Activated T-cell treated with anti-CD3 and anti-CD28 coated beads, Interleukin-2, amount 50 U/mL, for 72 hours (primary cell): ENCODE results near the gene NUP93. TPM values are rescaled to one million over a fixed set of nuclear protein-coding genes. Genes with fewer than 3 reads are reported as not detected.
A peak's percentile ranks its signal among the peaks of the same experiment; 100 is the strongest.
"Not testable (repeated sequence)": the region's sequence is repeated elsewhere in the genome, so short reads cannot be mapped to it uniquely, and the experiment has no call there.

Experiments
- ATAC-seq, 2 donors: fragments of 150-1000 bp; cut with Tn5 transposase; replicated peaks in 1 of 2; 2 replicates each; pipeline ENCODE4 v1.10.0; 2021; ENCODE audit warnings: moderate library complexity in 2 of 2, mild to moderate bottlenecking in 1 of 2
- DNase-seq, 2 donors: peaks; one replicate each; pipeline ENCODE4 v3.0.0; 2021 to 2022; ENCODE audit warnings: mixed read lengths in 1 of 2
- H3K27ac Mint-ChIP-seq: one replicate; pipeline ENCODE4 v1.8.0; 2022; ENCODE audit warnings: mild to moderate bottlenecking, moderate library complexity, mixed read lengths
- H3K27me3 Mint-ChIP-seq: one replicate; pipeline ENCODE4 v1.8.0; 2022; ENCODE audit warnings: low read depth, mixed read lengths
- H3K36me3 Mint-ChIP-seq, 2 donors: one replicate each; pipeline ENCODE4 v1.8.0; 2022; ENCODE audit warnings: mixed read lengths in 2 of 2, mild to moderate bottlenecking in 1 of 2; ENCODE audit not compliant: insufficient read depth in 2 of 2
- H3K4me1 Mint-ChIP-seq: one replicate; pipeline ENCODE4 v1.8.0; 2022; ENCODE audit warnings: low read depth, mixed read lengths
- H3K4me3 Mint-ChIP-seq, 2 donors: one replicate each; pipeline ENCODE4 v1.8.0; 2022; ENCODE audit warnings: mild to moderate bottlenecking in 2 of 2, mixed read lengths in 2 of 2, moderate library complexity in 2 of 2
- H3K9me3 Mint-ChIP-seq, 2 donors: one replicate each; pipeline ENCODE4 v1.8.0; 2022; ENCODE audit warnings: mixed read lengths in 2 of 2
- total RNA-seq, 2 donors: library from RNA; stranded (reverse); gene quantifications; one replicate each; pipeline ENCODE4 v1.2.3, GENCODE V29; 2022

Gene NUP93
- total RNA-seq, 2 donors from 2014 or later = 112 to 155 TPM

DNA sequence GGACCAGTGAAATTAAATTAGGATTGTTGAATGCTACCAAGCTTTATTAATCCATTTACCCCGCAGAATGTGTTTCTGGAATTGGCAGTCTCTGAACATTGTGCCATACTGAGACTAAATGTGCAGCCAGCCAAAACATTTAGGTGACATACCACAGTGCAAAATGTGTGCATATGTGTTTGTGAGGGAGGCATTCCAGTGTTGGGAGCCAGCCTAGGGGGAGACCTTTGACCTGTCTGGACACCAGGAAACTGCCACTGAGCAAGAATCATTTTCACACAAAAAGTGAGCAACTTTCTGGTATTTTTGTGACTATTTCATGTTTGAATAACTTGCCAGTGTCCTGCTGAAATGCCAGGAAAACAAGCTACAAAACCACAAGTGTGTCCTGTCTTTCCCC, 70.4 kb downstream of the NUP93 start:
- no peak overlapping the region for H3K27ac Mint-ChIP-seq
- H3K4me3 Mint-ChIP-seq = no peak overlapping the region
- H3K36me3 Mint-ChIP-seq = peaks cover 0 to 2% of the 10 kb centered on the region in 2 donors
- no peak for DNase-seq
- no peaks in the 10 kb centered on the region for H3K9me3 Mint-ChIP-seq
- no peaks in the 10 kb centered on the region for H3K4me1 Mint-ChIP-seq
- no peak for ATAC-seq
- no peaks in the 10 kb centered on the region for H3K27me3 Mint-ChIP-seq

- Mint-ChIP-seq H3K36me3 (peaks cover 4 to 10% of the 10 kb centered on the region in 2 donors), H3K9me3 (no peaks in the 10 kb centered on the region), H3K27ac (no peak overlapping the region), H3K4me1 (no peaks in the 10 kb centered on the region), H3K4me3 (no peak overlapping the region), H3K27me3 (no peaks in the 10 kb centered on the region)
- DNase-seq = no peak
- ATAC-seq = no peak
Observed at GRCh38 chr16:56801762-56802161, 71.8 kb downstream of the NUP93 start.

- Mint-ChIP-seq H3K4me1 (no peaks in the 10 kb centered on the region), H3K27me3 (no peaks in the 10 kb centered on the region), H3K36me3 (peaks cover 5 to 13% of the 10 kb centered on the region in 2 donors), H3K9me3 (no peaks in the 10 kb centered on the region), H3K27ac (no peak overlapping the region), H3K4me3 (no peak overlapping the region)
- DNase-seq (no peak), ATAC-seq (no peak)
Observed at GRCh38 chr16:56807011-56807675, 77.2 kb downstream of the NUP93 start.

GRCh38 chr16:56807676-56808067, 77.7 kb downstream of the NUP93 start:
- not testable (repeated sequence) for H3K9me3 Mint-ChIP-seq, DNase-seq, H3K27ac Mint-ChIP-seq, H3K27me3 Mint-ChIP-seq, H3K4me1 Mint-ChIP-seq, ATAC-seq, H3K4me3 Mint-ChIP-seq
- H3K36me3 Mint-ChIP-seq = peaks cover 5 to 13% of the 10 kb centered on the region in 2 donors

- ATAC-seq = no peak
- Mint-ChIP-seq H3K4me1 (no peaks in the 10 kb centered on the region), H3K4me3 (no peak overlapping the region), H3K9me3 (no peaks in the 10 kb centered on the region), H3K27ac (no peak overlapping the region), H3K36me3 (peaks cover 5 to 11% of the 10 kb centered on the region in 2 donors), H3K27me3 (no peaks in the 10 kb centered on the region)
- no peak for DNase-seq
Observed at GRCh38 chr16:56810954-56811353, 81.0 kb downstream of the NUP93 start.

DNA sequence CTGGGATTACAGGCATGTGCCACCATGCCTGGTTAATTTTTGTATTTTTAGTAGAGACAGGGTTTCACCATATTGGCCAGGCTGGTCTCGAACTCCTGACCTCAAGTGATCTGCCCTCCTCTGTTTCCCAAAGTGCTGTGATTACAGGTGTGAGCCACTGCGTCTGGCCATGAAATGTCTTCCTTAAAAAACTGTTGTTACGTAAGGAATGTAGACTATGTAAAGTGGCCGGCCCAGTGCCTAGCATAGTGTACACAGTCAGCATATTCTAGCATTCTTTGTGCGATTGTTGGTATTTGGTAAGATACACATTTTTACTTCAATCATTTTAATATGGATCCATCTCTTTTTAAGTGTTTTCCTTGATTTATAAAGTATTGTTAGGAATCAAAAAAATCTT, 81.7 kb downstream of the NUP93 start:
- H3K4me1 Mint-ChIP-seq, H3K27ac Mint-ChIP-seq, H3K9me3 Mint-ChIP-seq, DNase-seq, H3K4me3 Mint-ChIP-seq, ATAC-seq, H3K36me3 Mint-ChIP-seq, H3K27me3 Mint-ChIP-seq: not testable (repeated sequence)

- no peaks in the 10 kb centered on the region for H3K9me3 Mint-ChIP-seq
- DNase-seq (no peak), ATAC-seq (no peak)
- H3K4me3 Mint-ChIP-seq = no peak overlapping the region
- no peak overlapping the region for H3K27ac Mint-ChIP-seq
- no peaks in the 10 kb centered on the region for H3K27me3 Mint-ChIP-seq
- H3K36me3 Mint-ChIP-seq = no peaks in the 10 kb centered on the region
- H3K4me1 Mint-ChIP-seq = no peaks in the 10 kb centered on the region
Observed at GRCh38 chr16:56812884-56813283, 83.0 kb downstream of the NUP93 start.

DNA sequence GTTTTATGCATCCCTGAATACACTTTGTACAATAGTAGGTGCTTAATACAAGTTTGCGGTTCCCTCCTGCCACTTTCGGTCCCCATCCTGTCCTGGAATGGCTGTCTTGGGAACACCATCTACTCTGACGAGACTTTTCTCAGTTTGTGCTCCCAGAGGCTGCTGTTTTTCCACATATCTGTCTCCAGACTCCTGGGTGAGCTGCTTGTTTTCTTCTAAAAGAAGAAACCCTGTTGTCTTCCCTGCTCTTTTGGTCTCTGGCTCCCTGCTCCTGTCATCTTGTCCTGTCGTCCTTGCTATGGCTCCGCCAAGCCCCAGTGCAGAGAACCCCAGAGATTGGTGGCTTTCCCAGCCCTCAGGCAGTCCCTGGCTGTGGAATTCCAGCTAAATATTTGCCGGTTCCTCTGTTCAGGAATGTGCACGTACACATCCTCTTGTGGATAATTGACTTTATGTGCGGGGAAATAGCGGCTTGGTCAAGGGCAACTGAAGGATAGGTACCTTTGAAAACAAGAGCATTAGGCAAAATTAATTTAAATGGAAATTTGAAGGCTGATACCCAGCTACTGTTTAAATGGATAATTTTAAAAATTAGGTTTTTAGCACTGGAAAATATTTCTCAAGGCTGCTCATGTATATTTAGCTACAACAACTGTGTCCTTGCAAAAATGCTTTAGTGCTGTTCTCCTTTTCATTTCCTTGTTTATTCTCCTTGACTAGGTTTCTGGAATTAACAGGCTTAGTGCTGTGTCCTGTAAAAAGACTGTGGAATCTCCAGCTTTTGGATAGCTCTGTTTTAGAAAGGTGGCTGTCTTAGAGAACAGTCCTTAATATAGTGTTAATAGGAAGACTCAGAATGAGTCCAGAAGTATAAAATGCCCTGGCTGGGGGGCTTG, 84.9 kb downstream of the NUP93 start:
- H3K9me3 Mint-ChIP-seq = no peaks in the 10 kb centered on the region
- H3K27me3 Mint-ChIP-seq = no peaks in the 10 kb centered on the region
- H3K4me1 Mint-ChIP-seq = no peaks in the 10 kb centered on the region
- no peak overlapping the region for H3K27ac Mint-ChIP-seq
- peaks cover 2 to 3% of the 10 kb centered on the region in 2 donors for H3K36me3 Mint-ChIP-seq
- ATAC-seq (no peak), DNase-seq (no peak)
- H3K4me3 Mint-ChIP-seq = no peak overlapping the region

DNA sequence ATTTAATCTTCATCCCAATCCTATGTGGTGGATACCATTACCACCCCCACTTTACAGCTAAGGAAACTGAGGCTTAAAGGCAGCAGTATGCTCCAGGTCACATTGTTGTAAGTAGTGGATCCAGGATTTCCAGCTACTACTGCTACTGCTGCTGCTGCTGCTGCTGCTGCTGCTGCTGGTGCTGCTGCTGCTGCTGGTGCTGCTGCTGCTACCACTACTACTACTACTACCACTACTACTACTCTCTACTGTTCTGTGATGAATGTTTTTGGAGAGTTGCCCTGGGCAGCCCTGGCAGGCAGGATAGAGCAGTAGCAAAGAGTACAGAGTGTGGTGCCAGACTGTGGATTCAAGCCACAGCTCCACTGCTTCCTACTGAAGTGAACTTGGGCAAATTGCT, 85.8 kb downstream of the NUP93 start:
- ATAC-seq = no peak

GRCh38 chr16:56817056-56817455, 87.1 kb downstream of the NUP93 start:
- peaks cover 5 to 13% of the 10 kb centered on the region in 2 donors for H3K36me3 Mint-ChIP-seq
- no peaks in the 10 kb centered on the region for H3K4me1 Mint-ChIP-seq
- H3K27me3 Mint-ChIP-seq = no peaks in the 10 kb centered on the region
- no peak overlapping the region for H3K4me3 Mint-ChIP-seq
- H3K27ac Mint-ChIP-seq = peak overlapping the region; percentile 68
- H3K9me3 Mint-ChIP-seq = no peaks in the 10 kb centered on the region
- DNase-seq (no peak), ATAC-seq (no peak)

More for the DNA sequence above, 85.8 kb downstream of the NUP93 start:
- Mint-ChIP-seq H3K36me3 (peaks cover 3 to 7% of the 10 kb centered on the region in 2 donors), H3K27ac (no peak overlapping the region), H3K9me3 (no peaks in the 10 kb centered on the region), H3K4me3 (no peak overlapping the region), H3K4me1 (no peaks in the 10 kb centered on the region), H3K27me3 (no peaks in the 10 kb centered on the region)
- DNase-seq = no peak

GRCh38 chr16:56817938-56818337, 88.0 kb downstream of the NUP93 start:
- Mint-ChIP-seq H3K4me3 (no peak overlapping the region), H3K27me3 (no peaks in the 10 kb centered on the region)

GRCh38 chr16:56823081-56823733, 93.3 kb downstream of the NUP93 start:
- Mint-ChIP-seq H3K4me1 (no peaks in the 10 kb centered on the region), H3K4me3 (no peak overlapping the region), H3K36me3 (peaks cover 5 to 20% of the 10 kb centered on the region in 2 donors), H3K9me3 (no peaks in the 10 kb centered on the region), H3K27me3 (no peaks in the 10 kb centered on the region), H3K27ac (no peak overlapping the region)
- no peak for ATAC-seq
- DNase-seq = no peak

More at GRCh38 chr16:56817938-56818337, 88.0 kb downstream of the NUP93 start:
- Mint-ChIP-seq H3K4me1 (no peaks in the 10 kb centered on the region), H3K27ac (no peak overlapping the region), H3K9me3 (no peaks in the 10 kb centered on the region), H3K36me3 (peaks cover 5 to 13% of the 10 kb centered on the region in 2 donors)
- DNase-seq (no peak), ATAC-seq (no peak)

DNA sequence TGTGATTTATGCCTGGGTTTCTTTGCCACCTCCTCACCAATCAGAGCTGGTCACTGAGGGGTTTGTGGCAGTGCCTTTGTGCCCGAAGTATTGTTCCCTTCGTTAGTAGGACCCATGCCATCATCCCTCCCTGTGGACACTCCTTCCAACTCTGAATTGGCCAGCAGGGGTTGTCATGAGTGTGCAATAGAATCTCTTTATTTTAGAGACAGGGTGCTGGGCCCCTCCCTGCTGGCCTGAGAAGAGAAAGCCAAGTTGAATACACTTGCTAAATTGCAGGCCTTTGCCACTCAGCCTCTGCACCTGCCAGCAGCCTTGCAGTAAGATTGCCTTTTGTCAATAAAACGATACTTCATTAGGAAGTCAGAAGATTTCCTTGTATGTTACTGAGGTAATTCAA, 94.4 kb downstream of the NUP93 start:
- no peak overlapping the region for H3K4me3 Mint-ChIP-seq
- peaks cover 5 to 20% of the 10 kb centered on the region in 2 donors for H3K36me3 Mint-ChIP-seq
- H3K27me3 Mint-ChIP-seq = no peaks in the 10 kb centered on the region
- no peak overlapping the region for H3K27ac Mint-ChIP-seq
- ATAC-seq (no peak), DNase-seq (no peak)
- H3K4me1 Mint-ChIP-seq = no peaks in the 10 kb centered on the region
- H3K9me3 Mint-ChIP-seq = no peaks in the 10 kb centered on the region
